GM18868 (cell line): Measurements from ENCODE around the gene UBE2L3.
A peak's percentile ranks its signal among the peaks of the same experiment; 100 is the strongest.
"Not testable (repeated sequence)": the region's sequence is repeated elsewhere in the genome, so short reads cannot be mapped to it uniquely, and the experiment has no call there.

Experiments used
- ATAC-seq: cut with Tn5 transposase; IDR thresholded peaks from one replicate; pipeline ENCODE4 v1.9.1; 2021; ENCODE audit warnings: mild to moderate bottlenecking, moderate library complexity; ENCODE audit not compliant: unreplicated experiment

The UBE2L3 gene

DNA sequence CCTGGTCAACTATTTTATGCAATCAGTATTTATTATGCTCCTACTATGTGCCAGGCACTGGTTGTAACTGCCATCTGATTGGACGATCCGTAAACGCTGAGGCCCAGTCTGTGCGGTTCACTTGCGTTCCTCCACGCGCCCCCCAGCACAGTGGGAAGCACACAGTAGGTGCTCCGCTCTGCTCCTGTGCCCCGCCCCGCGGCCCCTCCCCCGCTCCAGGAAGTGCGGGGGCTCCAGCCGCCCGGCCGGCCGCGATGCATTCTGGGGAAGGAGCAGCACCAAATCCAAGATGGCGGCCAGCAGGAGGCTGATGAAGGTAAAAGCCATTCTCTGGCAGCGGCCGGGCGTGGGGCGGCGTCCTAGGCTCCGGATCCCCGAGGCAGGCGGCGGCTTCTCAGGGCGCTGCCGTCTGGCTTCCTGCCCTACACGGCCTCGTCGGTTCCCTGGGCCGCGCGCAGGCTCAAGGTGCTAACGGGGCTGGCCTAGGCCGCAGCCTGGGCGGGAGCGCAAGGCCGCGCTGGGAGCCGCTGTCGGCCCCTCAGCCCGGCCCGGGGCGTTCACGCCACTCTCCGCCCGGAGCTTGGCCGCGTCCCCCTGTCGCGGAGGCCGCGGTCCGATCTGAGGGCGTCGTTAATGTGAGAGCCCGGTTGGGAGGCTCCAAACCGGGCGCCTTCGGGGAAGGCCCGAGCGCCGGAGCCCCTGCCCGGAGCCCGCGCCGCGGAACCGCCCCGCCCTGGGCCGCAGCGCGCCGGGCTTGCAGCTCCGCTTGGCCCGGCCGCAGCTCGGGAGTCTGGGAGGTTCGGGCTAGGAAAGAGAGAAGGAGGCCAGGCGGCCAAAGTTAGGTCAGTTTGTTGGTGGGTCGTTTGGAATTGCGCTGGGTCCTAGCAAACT, at the start of gene UBE2L3:
UBE2L3 (plus strand) TSS at position 259 of the 891 bp plus-strand sequence; CDS start at position 290, 31 bp downstream.
- no peak for ATAC-seq

DNA sequence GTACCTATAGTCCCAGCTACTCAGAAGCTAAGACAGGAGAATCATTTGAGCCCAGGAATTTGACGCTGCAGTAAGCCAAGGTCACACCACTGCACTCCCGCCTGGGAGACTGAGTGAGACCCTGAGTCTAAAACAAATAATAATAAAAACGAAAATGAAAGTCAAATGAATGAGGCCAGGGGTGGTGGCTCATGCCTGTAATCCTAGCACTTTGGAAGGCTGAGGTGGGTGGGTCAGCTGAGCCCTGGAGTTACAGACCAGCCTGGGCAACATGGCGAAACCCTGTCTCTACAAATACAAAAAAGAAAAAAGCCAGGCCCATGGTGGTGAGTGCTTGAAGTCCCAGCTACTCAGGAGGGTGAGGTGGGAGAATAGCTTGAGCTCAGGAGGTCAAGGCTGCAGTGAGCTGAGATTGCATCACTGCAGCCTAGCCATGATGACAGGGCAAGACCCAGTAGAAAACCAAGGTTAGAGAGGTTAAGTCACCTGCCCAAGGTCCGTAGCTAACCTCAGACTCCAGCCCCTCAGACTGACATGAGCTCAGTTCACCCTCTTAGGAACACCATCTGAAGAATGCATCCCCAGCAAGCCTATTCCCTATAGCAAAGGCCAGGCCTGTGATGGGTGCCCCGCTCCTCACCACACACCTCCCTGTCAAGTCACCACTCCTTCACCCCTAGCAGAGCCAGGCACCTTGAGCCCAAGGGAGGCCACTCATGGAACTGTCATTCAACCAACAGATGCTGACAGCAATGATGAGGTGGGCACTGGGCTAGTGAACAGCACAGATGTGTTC, 40.6 kb upstream of the UBE2L3 start:
- not testable (repeated sequence) for ATAC-seq

DNA sequence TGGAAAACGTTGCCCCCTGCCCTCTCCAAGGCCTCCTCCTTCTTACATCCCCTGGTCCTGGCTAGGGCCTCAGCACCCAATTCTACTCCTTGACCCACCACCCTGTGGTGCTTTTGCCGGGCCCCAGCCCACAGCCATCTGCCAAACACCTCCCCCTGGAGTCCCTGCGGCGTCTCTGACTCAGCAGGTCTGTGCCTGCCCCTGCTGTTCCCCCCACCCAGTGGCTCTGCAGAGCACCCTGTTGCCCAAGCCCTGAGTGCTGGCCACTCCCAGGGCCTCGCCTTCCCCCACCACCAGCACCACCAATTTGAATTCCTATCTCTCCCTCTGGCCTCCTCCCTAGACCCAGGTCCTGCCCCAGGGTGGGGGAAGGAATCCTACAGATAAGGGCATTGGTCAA, 36.0 kb upstream of the UBE2L3 start:
- not testable (repeated sequence) for ATAC-seq

DNA sequence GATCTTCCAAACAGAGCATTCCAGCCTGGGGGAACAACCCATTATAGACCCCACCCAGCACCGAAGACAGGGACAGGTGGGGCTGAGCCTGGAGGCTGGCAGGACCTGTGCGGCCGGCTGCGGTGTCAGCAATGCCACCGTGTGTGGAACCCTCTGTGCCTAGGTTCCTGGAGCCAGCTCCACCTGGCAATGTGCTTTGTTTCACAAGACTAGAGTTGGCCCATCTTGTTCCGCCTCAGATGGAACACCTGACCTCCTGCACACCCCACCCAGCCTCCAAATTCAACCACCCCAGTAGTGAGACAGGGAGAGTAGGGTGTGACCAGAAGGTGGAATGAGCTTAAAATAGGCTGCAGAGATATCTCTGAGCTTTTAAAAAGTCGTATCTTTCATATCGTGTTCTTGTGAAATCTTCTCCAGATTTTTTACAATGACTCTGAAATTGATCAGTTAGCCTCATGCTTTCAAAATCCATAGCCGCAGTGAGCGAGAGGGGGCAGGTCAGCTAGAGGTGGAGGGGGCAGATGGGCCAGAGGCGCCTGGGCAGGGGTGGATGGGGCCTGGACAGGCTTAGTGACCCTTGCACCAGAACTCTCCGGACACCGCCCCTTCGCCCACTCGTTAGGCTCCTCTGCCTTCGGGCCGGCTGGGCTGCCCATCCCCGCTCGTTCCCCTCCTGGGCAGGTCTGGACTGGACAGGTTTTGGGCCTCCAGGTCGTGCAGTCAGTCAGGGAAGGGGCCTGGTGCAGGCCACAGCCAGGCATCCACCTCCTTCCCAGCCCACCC, 34.5 kb upstream of the UBE2L3 start:
- not testable (repeated sequence) for ATAC-seq

DNA sequence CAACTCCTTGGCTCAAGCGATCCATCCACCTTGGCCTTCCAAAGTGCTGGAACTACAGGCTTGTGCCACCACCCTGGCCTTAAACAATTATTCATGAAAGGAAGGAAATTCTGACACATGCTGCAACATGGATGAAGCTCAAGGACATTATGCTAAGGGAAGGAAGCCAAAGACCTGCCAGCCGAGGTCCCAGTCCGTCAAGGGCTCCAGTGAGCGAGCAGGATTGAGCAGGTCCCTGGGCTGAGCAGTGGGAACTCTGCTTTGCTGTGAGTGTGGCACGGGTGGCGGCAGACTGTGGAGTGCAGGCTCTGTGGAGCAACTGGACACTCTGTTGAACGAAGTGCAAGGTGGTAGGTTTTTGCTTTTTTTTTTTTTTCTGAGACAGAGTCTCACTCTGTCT, 27.7 kb upstream of the UBE2L3 start:
- ATAC-seq, result not testable (repeated sequence)

DNA sequence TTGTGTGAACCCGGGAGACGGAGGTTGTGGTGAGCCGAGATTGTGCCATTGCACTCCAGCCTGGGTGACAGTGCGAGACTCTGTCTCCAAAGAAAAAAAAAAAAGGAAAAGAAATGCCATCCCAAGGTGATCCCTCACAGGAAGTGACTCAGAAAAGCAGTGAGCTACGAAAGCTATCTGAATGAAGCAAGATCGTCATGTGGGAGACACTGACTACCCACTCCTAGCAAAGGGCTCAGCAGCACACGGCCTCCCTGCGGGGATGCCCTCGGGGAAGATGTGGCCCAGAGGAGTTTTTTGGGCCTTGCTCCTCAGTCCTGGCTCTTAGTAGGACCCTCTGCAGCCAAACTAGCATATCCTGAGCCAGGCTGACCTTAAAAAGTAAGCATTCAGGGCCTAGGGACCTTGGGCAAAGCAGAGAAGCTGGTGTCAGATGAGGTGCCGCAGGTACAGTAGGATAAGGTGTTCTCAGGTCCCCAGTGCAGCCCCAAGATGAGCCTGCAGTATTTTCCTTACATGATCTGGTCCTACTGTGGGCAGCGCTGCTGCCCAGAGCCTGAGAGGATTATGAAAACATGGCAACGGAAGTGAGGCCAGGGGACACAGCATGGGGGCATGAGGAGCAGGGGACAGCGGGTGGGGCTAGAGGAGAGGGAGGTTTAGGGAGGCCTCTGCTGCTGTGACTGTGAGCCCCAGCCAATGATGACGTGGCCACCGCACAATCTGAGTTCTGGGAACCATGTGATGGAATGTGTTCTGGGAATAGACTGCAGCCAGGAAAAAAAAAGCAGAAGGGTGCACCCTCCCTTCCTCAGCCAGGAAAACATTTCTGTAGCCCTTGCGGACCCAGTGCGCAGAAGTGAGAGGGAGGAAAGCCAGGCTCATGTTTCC, 22.8 kb upstream of the UBE2L3 start:
- not testable (repeated sequence) for ATAC-seq

DNA sequence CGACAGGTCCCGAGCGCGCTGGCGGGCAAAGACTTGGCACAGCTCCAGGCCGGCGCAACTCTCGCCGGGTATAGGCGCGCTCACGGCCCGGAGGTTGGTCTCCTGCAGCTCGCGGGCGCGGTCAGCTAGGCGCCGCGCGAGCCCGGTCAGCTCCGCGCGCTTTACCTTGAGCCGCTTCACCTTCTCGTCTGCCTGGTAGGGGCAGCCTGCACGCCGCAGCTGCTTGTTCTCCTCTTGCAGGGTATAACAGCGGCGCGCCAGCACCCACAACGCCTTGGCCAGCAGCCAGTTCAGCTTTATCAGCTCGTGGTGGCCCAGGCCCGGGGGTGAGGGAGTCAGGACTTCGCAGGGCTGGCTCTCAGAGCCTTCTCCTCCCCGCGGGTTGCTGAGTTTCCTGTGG, 18.0 kb upstream of the UBE2L3 start:
- not testable (repeated sequence) for ATAC-seq

DNA sequence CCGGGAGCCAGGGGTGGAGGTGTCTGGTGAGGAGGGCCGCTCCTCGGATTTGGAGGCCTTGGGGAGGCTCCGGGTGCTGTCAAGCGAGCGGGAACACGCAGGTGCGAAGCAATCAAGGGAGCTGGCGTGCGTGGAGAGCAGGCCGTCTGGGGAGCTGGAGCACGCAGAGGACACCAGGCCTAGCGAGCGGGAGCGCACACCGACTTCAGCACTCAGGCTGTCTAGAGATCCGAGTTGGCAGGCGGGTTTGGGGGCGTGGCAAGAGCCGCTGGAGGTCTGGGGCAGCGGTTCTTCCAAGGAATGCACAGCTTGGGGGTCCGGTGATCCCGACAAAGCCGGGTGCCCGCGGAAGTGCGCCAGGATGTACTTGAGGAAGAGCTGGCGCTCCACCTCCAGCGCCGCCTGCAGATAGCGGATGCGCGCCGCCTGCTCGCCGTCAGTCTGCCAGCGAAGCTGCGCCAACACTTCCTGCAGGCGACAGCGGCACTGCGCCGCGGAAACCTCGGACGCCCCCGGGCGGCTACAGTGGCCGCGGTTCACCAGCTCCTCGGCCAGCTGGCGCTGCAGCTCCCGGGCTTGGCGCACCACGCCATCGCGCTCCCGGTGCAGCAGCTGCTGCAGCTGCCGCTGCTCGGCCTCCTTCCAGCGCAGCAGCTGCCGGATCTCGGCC, 17.4 kb upstream of the UBE2L3 start:
- peak; percentile 53 for ATAC-seq

DNA sequence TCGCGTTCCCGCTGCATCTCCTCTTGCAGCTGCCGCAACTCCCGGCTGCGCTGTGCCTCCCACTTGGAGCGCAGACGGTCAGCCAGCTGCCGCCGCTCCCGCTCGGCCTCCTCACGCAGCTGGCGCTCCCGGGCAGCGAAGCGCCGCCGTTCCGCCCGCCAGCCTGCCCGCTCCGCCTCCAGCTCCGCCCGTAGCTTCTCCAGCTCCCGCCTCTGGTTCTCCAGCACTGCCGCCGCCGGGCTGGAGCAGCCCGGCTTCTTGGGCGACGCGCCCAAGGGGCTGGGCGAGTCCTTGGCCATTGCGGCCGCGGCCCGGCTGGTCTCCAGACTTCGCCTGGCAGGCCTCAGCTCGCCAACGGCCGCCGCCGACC, 16.9 kb upstream of the UBE2L3 start:
- peak; percentile 31 for ATAC-seq

DNA sequence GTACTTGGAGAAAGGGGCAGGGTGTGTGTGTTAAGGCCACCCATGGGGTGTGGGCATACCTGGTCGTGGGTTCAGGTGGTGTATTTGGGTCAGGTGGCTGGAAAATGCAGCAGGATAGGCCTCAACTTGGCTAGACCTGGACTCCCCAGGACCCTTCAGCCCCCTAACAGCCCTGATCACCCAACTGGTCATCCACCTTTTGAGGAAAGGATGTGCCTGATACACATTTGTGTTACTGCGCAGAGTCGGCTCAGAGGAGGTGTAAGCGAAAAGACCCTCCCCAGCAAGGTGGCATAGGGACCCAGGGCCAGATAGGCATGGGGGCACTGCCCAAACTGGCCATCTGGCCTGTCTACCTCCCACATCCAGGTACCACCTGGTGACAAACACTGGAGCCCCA, 16.2 kb upstream of the UBE2L3 start, which contains the start of gene RIMBP3C:
RIMBP3C (minus strand) TSS at position 101 of the 400 bp plus-strand sequence. CDS start 485 bp downstream, outside the sequence.
- ATAC-seq, result not testable (repeated sequence)

DNA sequence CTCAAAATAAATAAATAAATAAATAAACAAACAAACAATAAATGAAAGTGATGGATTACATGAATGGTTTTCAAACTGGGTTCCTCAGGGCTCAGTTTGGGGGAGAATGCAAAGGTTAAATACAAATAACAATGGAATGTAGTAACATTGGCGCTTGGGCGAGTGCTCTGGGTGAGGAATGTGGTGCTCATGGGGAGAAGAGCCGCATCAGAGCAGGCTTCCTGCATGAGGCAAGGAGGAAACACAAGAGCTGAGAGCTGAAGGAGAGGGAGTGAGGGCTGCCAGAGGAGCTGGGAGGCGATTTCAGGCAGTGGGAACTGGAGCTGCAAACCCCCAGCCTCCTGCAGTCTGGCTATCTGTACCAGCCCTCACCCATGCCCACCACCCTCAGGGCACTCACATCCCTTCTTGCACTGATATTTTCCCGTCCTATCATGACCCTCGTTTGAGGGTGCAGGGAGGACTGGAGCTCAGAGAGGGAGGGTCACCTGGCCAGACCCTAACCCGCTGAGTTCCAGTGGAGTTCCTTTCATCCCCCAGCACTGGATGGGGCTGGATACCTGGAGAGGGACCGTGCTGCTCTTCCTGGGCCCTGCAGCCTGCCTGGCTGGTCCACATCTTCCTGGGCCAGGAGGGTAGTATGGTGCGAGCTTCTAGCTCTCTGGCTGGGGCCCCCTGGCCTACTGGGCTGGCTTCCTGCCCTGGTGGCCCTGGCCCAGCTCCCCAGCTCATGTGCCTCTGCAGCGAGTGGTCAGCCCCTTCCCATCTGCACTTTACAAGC, 8.0 kb upstream of the UBE2L3 start:
- ATAC-seq, result not testable (repeated sequence)

DNA sequence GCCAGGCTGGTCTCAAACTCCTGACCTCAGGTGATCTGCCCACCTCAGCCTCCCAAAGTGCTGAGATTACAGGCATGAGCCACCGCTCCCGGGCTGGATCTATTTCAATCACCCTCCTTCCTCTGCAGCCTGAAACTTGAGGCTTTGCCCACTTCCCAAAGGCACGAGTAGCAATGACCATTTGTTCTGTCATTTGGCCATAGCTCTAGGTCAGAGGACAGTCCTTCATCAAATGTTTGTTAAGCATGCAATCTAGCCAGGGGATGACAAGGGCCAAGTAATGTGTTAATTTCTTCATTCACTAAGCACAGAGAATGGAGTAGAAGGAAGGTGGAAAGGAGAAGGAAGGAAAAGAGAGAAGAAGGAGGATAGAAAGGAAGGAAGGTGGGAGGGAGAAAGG, 6.9 kb upstream of the UBE2L3 start:
- not testable (repeated sequence) for ATAC-seq

DNA sequence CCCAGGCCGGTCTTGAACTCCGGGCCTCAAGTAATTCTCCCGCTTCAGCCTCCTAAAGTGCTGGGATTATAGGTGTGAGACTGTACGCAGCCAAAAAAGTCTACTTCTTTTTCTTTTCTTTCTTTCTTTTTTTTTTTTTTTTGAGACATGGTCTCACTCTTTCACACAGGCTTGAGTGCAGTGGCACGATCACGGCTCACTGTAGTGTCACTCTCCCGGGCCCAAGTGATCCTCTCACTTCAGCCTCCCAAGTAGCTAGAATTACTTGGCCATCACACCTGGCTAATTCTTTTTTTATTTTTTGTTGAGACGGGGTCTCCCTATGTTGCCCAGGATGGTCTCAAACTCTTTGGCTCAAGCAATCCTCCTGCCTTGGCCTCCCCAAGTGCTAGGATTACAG, 3.6 kb upstream of the UBE2L3 start:
- no peak for ATAC-seq

DNA sequence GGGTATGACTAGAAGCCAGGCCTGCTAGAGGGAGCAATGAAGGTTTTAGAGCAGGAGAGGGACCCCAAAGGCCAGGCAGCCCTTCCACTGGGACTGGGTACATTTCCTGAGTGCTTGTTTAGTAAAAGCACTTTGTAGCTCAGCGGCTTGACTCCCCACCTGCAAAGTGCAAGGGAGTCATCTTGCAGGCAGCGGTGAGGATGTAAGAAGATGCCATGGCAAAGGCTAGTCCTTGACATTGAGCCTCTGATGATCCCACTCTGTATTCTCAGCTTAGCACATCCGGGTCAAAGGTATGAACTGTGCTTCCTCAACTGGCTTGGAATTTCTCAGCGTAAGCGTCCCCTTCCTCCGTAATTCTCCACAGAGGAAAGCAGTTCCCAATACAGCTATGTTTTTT, 3.1 kb upstream of the UBE2L3 start:
- ATAC-seq, result no peak

DNA sequence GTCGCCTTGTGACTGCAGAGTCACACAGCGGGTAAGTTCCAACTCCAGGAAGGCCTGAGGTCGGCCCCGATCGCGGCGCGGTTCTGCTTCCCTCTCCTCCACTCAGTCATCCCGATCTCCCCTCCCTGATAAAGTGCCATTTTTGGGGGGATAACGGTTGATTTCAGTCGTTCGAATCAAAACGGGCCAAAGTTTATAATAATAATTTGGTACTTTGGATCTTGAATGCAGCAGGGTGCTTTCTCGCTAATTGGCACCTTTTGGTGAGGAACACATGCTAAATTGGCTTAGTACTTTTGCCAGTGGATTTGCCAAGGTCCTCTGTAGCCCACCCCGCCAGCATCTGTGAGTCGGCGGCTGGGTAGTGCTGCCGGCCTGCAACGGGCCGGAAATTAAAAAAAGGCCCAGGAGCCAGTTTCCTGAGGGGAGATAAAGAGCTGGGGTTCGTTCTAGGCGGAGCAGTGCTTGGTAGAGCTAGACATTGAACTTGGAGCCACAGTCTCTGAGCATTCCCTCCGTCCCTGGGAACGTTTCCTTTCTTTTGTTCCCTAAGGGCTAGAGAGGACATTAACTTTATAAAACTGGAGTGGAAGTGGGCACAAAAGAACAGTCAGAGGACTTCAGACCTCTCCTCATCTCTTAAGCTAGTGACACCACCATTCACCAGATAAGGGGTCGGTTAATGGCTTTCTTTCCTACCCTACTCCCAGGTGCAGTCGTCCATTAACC, 997 bp downstream of the UBE2L3 start:
- no peak for ATAC-seq

DNA sequence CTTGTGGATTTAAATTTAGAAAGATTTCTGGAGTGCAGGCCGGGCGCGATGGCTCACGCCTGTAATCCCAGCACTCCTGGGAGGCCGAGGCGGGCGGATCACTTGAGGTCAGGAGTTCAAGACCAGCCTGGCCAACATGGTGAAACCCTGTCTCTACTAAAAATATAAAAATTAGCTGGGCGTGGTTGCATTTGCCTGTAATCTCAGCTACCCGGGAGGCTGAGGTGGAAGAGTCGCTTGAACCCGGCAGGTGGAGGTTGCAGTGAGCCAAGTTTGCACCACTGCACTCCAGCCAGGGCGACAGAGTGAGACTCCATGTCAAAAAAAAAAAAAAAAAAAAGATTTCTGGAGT, 1.5 kb downstream of the UBE2L3 start:
- ATAC-seq, result not testable (repeated sequence)

DNA sequence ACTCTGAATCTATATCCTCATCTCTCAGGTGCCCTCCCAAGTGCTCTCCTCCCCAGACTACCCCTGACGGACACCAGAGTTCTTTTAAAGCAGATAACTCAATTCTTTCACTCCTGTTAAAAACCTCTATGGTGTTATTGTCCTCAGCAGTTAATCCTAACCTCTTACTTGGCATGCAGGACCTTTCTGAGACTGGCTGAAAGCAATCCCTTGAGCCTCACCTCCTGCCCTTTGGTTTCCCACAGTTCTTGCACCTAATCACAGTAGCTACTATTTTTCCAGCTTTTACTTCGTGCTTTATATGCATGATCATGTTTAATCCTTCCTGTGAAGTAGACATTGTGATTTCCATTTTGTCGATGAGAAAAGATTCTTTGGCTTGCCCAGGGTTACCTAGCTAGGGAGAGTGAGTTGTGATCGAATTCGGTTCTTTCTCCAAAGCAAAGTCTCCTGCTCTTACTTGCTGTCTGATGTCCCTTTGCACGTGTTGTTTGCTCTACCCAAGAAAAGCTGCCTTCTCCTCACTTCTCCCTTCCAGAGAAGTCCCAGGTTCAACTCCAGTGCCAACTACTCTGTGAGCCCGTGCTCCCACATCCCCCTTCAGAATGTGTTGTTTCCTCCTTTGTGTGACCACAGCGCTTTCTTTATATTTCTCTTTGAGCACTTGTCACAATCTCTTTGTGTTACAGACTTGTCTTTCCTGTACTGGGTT, 2.1 kb downstream of the UBE2L3 start:
- ATAC-seq, result no peak
